Stimulated activated CD4-positive, alpha-beta T cell treated with anti-CD3 and anti-CD28 coated beads, TNF-alpha, amount 100 ng/mL, for 48 hours (primary cell): Measurements from ENCODE around the gene LPCAT1.

ENCODE experiments used
- DNase-seq, 3 donors: peaks; one replicate each; pipeline ENCODE4 v3.0.0-alpha.2; 2020; ENCODE audit warnings: low read depth in 3 of 3

The LPCAT1 gene

GRCh38 chr5:1412163-1412562, 111.6 kb downstream of the LPCAT1 start:
- DNase-seq = no peak
